RWPE2 (cell line): ENCODE data around the gene RSPO4.

ENCODE experiments used
- ATAC-seq: fragments of 200-7000 bp; cut with Tn5 transposase; 3 replicates; pipeline ENCODE4 v1.9.1; 2021; ENCODE audit warnings: low read depth
- DNase-seq: peaks from one replicate; pipeline ENCODE4 v3.0.0-alpha.2; 2020; ENCODE audit warnings: low spot score
- H3K27ac ChIP-seq: fragments of 450-650 bp; 2 replicates; pipeline ENCODE4 v1.5.1; 2017; ENCODE audit warnings: mild to moderate bottlenecking; ENCODE audit not compliant: poor library complexity, severe bottlenecking
- H3K27me3 ChIP-seq: fragments of 250-450 bp; sonication (Bioruptor Pico); 2 replicates; pipeline ENCODE4 v1.5.1; 2021; ENCODE audit warnings: mild to moderate bottlenecking, moderate library complexity; ENCODE audit not compliant: insufficient read depth, poor library complexity, severe bottlenecking
- H3K36me3 ChIP-seq: fragments of 250-450 bp; sonication (Bioruptor Pico); 2 replicates; pipeline ENCODE4 v1.5.1; 2020; ENCODE audit warnings: low read depth, mild to moderate bottlenecking, moderate library complexity
- H3K4me1 ChIP-seq: fragments of 250-450 bp; sonication (Bioruptor Pico); 2 replicates; pipeline ENCODE4 v1.5.1; 2021; ENCODE audit warnings: mild to moderate bottlenecking, moderate library complexity; ENCODE audit not compliant: insufficient read depth, poor library complexity, severe bottlenecking
- H3K4me3 ChIP-seq: fragments of 250-450 bp; sonication (Bioruptor Pico); 2 replicates; pipeline ENCODE4 v1.5.1; 2021; ENCODE audit warnings: mild to moderate bottlenecking, moderate library complexity; ENCODE audit not compliant: severe bottlenecking
- H3K9me3 ChIP-seq: fragments of 250-450 bp; sonication (Bioruptor Pico); 2 replicates; pipeline ENCODE4 v1.5.1; 2021; ENCODE audit warnings: mild to moderate bottlenecking, moderate library complexity; ENCODE audit not compliant: severe bottlenecking
- CTCF ChIP-seq: fragments of 450-650 bp; IDR thresholded peaks from one replicate; pipeline ENCODE4 v1.5.1; 2017; ENCODE audit warnings: mild to moderate bottlenecking, moderate library complexity; ENCODE audit not compliant: poor library complexity, severe bottlenecking

The RSPO4 gene

DNA sequence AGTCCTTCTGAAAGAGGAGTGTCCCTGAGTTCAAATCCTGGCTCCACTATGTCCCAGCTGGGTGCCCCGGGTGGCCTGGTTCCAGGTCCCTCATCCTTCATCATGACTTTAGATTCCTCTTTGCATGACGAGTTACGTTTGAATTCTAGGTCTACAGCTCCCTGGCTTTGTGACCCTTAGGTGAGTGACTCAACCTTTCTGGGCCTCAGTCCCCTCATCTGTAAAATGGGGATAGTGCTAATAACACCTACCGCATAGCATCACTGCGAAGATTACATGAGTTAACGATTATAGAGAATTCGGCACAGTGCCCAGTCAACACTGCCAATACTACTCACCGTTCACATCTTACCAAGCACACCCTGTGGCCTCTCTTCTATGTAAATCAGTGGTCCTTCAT, 39.4 kb downstream of the RSPO4 start:
- H3K27me3 ChIP-seq = no peaks in the 10 kb centered on the region
- TF ChIP-seq CTCF = no peak
- H3K4me3 ChIP-seq = no peak overlapping the region
- H3K9me3 ChIP-seq = no peaks in the 10 kb centered on the region
- ATAC-seq (no peak), DNase-seq (no peak)
- no peaks in the 10 kb centered on the region for H3K4me1 ChIP-seq
- no peaks in the 10 kb centered on the region for H3K36me3 ChIP-seq
- no peak overlapping the region for H3K27ac ChIP-seq

DNA sequence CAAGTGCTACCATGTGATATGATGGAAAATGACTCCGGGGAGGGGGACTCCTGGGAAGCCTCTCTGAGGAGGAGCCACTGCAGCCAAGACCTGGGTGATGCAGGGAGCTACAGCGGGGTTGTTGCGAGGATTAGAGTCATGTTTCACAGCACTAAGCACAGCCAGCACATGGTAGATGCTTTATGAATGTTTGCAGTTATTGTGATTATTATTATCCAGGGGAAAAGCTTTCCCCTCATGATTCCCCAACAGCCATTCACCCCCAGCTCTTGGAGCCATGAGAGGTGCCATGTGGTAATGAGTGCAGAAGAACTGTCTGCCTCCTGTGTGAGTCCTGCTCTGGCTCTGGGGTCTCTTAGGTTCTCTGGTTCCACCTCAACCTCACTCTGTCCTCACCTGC, 39.9 kb downstream of the RSPO4 start:
- no peak for ATAC-seq

GRCh38 chr20:961768-962167, 40.3 kb downstream of the RSPO4 start:
- no peaks in the 10 kb centered on the region for H3K9me3 ChIP-seq
- no peak for TF ChIP-seq CTCF
- H3K27ac ChIP-seq = no peak overlapping the region
- no peak overlapping the region for H3K4me3 ChIP-seq
- H3K27me3 ChIP-seq = no peaks in the 10 kb centered on the region
- no peaks in the 10 kb centered on the region for H3K36me3 ChIP-seq
- no peaks in the 10 kb centered on the region for H3K4me1 ChIP-seq
- DNase-seq (no peak), ATAC-seq (no peak)

More for the DNA sequence above, 39.9 kb downstream of the RSPO4 start:
- H3K4me3 ChIP-seq = no peak overlapping the region
- DNase-seq = no peak
- H3K27me3 ChIP-seq = no peaks in the 10 kb centered on the region
- no peaks in the 10 kb centered on the region for H3K36me3 ChIP-seq
- H3K9me3 ChIP-seq = no peaks in the 10 kb centered on the region
- no peaks in the 10 kb centered on the region for H3K4me1 ChIP-seq
- no peak overlapping the region for H3K27ac ChIP-seq
- no peak for TF ChIP-seq CTCF

DNA sequence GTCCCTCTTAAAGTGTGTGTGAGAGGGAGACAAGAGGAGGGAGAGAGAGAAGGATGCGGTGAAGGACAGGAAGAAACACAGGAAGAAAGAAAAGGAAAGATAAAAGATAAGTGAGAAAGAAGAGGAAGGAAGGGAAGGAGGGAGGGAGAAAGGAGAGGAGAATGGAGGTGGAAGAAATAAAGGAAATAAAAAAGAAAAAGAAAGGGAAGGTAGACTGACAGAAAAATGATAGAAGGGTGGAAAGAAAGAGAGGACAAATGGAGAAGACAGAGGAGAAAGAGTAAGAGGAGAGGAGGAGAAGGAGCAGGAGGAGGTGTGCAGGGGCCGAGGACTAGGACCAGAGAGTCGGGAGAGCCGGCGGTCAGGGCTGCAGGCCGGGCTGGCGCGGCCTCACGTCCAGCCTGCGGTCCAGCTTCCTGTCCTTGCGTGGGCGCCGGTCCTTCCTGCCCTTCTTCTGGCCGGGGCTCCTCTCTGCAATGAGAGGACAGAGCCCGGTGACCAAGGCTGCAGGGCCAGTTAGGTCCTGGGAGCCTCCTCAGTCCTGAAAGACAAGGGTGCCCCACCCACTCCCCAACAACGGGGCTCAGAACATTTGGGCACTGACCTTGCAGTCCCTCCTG, 42.0 kb downstream of the RSPO4 start:
- Histone ChIP-seq H3K4me3 (no peak overlapping the region), H3K9me3 (no peaks in the 10 kb centered on the region), H3K4me1 (no peaks in the 10 kb centered on the region), H3K27ac (no peak overlapping the region), H3K36me3 (no peaks in the 10 kb centered on the region), H3K27me3 (no peaks in the 10 kb centered on the region)
- TF ChIP-seq CTCF = no peak
- ATAC-seq (no peak), DNase-seq (no peak)

- ATAC-seq = no peak
- Histone ChIP-seq H3K4me3 (no peak overlapping the region), H3K9me3 (no peaks in the 10 kb centered on the region), H3K4me1 (no peaks in the 10 kb centered on the region), H3K36me3 (no peaks in the 10 kb centered on the region), H3K27me3 (no peaks in the 10 kb centered on the region), H3K27ac (no peak overlapping the region)
- DNase-seq = no peak
- no peak for TF ChIP-seq CTCF
These were observed 42.9 kb downstream of the RSPO4 start for GRCh38 chr20:958936-959815.
